Thoracic aorta (tissue), 2 donors: ENCODE results near the gene DACH1. TPM values are rescaled to one million over a fixed set of nuclear protein-coding genes. Genes with fewer than 3 reads are reported as not detected.

Experiments
- ATAC-seq: fragments of 150-250 bp; one replicate; pipeline ENCODE4 v1.8.0; 2017; ENCODE audit warnings: low read depth; ENCODE audit not compliant: insufficient number of reproducible peaks, low FRiP score
- DNase-seq: peaks from one replicate; pipeline ENCODE4 v3.0.0-alpha.2; 2020; ENCODE audit warnings: low spot score
- H3K27ac ChIP-seq, 2 donors: fragments of 200-600 bp; sonication (generic); 1 replicate in 1 of 2; 2 replicates in 1 of 2; pipeline ENCODE4 v1.5.1; 2016; ENCODE audit warnings: mild to moderate bottlenecking in 2 of 2, moderate library complexity in 2 of 2
- H3K27me3 ChIP-seq: fragments of 200-600 bp; sonication (generic); replicated peaks from 2 replicates; pipeline ENCODE4 v1.6.0; 2016; ENCODE audit warnings: mild to moderate bottlenecking; ENCODE audit not compliant: insufficient read depth
- H3K36me3 ChIP-seq: fragments of 200-600 bp; sonication (generic); one replicate; pipeline ENCODE4 v1.5.1; 2016
- H3K4me1 ChIP-seq, 2 donors: fragments of 200-600 bp; sonication (generic); 1 replicate in 1 of 2; 2 replicates in 1 of 2; pipeline versions ENCODE4 v1.5.1 to v1.6.0; 2016; ENCODE audit warnings: low read depth in 2 of 2, mild to moderate bottlenecking in 1 of 2; ENCODE audit not compliant: control insufficient read depth in 1 of 2
- H3K4me3 ChIP-seq: fragments of 200-600 bp; sonication (generic); 2 replicates; pipeline ENCODE4 v1.5.1; 2016; ENCODE audit warnings: mild to moderate bottlenecking
- H3K9me3 ChIP-seq: fragments of 200-600 bp; sonication (generic); 2 replicates; pipeline ENCODE4 v1.5.1; 2016
- total RNA-seq, 2 donors: library from RNA; depleted of rRNA; stranded (reverse); fragments of >200 nt; gene quantifications; one replicate each; pipeline versions ENCODE4 v1.1.0 to v1.2.3, GENCODE V29; 2016
- TF ChIP-seq, protein P1 (sequence below): fragments of 200-600 bp; sonication (generic); IDR thresholded peaks from one replicate; pipeline ENCODE4 v1.5.1; 2019; ENCODE audit warnings: antibody characterized with exemption

Gene DACH1
- total RNA-seq, 2 donors from 2014 or later: 0.14 to 1.3 TPM

DNA sequence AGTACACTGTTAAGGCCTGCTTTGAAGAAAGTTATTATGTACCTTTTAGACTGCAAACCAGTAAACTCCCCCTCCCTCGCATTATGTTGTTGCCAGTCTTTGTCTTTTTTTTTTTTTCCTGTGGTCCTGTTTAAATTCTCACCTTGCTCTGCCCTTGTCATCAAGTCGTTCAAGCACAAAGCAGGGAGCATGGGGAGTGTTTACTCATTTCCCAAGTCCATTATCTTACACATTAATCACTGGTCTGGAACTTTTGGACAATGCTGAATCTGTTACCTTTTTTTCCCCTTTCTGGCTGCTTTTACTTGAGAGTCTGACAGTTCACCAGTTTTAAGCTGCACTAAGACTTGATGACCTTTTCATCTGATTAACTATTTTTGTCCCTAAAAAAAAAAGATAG is 108.2 kb downstream of the DACH1 start:
- Histone ChIP-seq H3K9me3 (no peaks in the 10 kb centered on the region), H3K4me3 (no peak overlapping the region), H3K27ac (no peak overlapping the region), H3K36me3 (no peaks in the 10 kb centered on the region), H3K27me3 (no peaks in the 10 kb centered on the region), H3K4me1 (no peaks in the 10 kb centered on the region)
- ATAC-seq (no peak), DNase-seq (no peak)
- TF ChIP-seq, protein P1, sequence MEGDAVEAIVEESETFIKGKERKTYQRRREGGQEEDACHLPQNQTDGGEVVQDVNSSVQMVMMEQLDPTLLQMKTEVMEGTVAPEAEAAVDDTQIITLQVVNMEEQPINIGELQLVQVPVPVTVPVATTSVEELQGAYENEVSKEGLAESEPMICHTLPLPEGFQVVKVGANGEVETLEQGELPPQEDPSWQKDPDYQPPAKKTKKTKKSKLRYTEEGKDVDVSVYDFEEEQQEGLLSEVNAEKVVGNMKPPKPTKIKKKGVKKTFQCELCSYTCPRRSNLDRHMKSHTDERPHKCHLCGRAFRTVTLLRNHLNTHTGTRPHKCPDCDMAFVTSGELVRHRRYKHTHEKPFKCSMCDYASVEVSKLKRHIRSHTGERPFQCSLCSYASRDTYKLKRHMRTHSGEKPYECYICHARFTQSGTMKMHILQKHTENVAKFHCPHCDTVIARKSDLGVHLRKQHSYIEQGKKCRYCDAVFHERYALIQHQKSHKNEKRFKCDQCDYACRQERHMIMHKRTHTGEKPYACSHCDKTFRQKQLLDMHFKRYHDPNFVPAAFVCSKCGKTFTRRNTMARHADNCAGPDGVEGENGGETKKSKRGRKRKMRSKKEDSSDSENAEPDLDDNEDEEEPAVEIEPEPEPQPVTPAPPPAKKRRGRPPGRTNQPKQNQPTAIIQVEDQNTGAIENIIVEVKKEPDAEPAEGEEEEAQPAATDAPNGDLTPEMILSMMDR: no peak

DNA sequence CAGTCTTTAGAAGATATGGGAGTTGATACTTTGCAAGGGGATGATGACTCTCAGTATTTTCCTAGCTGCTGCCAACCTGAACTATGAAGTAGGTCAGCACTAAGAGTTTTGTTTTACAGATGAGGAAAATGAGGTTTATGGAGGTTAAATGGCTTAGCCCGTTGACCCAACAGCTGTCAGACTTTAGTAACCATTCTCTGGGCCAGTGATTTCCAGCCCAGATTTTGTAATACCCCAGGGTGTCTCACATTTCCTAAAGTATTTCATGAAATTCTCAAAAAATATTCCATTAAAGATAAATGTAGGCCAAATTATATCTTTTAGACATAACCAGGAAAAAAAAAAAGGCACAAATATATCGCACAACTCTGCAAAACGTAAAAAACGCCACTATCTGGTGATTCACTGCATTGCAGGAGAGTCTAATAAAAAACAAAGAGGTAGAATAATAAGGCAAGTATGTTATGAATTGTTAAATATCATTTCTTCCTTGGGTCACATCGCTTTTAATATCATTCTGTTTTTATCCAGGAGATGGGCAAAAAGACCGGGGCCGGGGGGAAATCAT is 112.5 kb downstream of the DACH1 start:
- Histone ChIP-seq H3K4me1 (no peaks in the 10 kb centered on the region), H3K27me3 (no peaks in the 10 kb centered on the region), H3K36me3 (no peaks in the 10 kb centered on the region), H3K9me3 (no peaks in the 10 kb centered on the region), H3K4me3 (no peak overlapping the region), H3K27ac (no peak overlapping the region)
- DNase-seq (no peak), ATAC-seq (no peak)
- TF ChIP-seq, protein P1: no peak

DNA sequence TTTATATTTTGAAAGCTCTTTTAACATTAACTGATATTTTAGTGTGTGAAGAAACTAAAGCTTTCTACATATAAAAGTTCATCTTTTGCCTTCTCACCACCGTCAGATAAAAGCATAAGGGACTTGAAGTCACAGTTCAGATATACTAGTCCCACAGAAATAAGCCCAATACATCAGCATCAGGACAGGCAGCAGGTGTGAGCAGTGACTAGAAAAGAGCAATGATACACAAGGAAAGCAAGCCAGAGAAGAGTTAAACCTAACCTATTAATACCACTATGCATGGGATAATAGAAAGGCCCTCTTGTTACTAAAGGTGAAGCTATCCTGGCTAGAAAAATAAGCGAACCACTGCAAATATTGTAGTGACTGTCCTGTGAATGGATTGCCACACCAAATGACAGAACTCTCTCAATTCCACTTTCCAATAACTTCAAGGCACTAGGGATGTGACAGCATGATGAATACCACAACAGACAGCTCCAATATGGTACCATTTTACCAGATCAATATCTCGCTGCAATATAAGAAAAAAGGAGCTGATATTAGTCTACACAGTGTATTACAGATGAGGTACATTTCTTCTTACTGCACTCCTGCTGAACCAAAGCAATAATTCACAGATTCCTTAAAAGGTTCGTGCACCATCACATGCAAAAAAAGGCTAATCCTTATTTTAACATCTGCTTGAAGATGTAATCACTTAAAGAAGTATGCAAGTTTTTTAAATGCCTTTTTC is 114.1 kb downstream of the DACH1 start:
- ATAC-seq: no peak
- Histone ChIP-seq H3K27me3 (no peaks in the 10 kb centered on the region), H3K9me3 (no peaks in the 10 kb centered on the region), H3K4me3 (no peak overlapping the region), H3K36me3 (no peaks in the 10 kb centered on the region), H3K27ac (no peak overlapping the region), H3K4me1 (no peaks in the 10 kb centered on the region)
- TF ChIP-seq, protein P1: no peak
- no peak for DNase-seq

DNA sequence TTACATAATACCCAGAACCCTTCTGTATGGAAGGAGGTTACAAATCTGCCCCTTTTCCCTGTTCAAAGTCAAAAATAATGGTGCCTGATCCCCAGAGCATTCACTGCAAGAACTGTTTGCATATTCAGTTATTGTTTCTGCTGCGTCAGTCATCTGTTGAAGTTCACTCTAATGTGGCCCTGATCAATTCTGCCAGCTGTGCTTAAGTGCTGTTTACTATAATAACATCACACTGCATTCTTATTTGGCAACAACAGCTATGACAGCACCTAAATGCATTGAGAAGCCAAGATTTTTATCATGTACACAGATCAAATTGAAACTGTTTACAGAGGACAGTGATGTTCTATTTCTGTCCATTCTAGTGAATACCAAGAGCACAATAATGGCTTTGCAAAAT is 115.9 kb downstream of the DACH1 start:
- Histone ChIP-seq H3K36me3 (no peaks in the 10 kb centered on the region), H3K4me3 (no peak overlapping the region), H3K27me3 (no peaks in the 10 kb centered on the region), H3K4me1 (no peaks in the 10 kb centered on the region), H3K27ac (no peak overlapping the region), H3K9me3 (no peaks in the 10 kb centered on the region)
- DNase-seq: no peak
- ATAC-seq: no peak
- TF ChIP-seq, protein P1: no peak

DNA sequence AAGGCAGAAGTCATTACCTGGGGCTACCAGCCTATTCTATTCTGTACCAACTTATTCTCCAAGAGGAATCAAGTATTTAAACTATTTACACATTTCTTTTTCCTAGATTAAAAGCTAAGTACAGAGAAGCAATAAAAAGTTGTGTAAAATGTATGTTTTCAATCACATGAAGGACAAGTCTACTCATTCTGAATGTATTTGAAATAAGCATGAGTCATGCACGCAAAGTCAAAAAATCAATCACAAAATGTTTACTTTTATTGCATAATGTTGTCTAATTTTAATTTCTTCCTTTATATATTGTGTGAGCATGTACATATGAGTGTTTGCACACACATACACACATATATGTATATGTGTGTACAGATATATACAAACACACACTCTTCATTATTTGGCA is 136.7 kb downstream of the DACH1 start:
- Histone ChIP-seq H3K9me3 (no peaks in the 10 kb centered on the region), H3K27me3 (no peaks in the 10 kb centered on the region), H3K4me3 (no peak overlapping the region), H3K27ac (no peak overlapping the region), H3K4me1 (no peaks in the 10 kb centered on the region), H3K36me3 (no peaks in the 10 kb centered on the region)
- ATAC-seq (no peak), DNase-seq (no peak)
- TF ChIP-seq, protein P1: no peak
